HCT116 (cell line): ENCODE results near the gene COQ8B. TPM values are rescaled to one million over a fixed set of nuclear protein-coding genes. Genes with fewer than 3 reads are reported as not detected.
A peak's percentile ranks its signal among the peaks of the same experiment; 100 is the strongest.

Experiments used
- ATAC-seq: fragments of 200-7000 bp; cut with Tn5 transposase; 2 replicates; pipeline ENCODE4 v1.9.1; 2020; ENCODE audit warnings: mild to moderate bottlenecking, moderate library complexity
- BruUV-seq: library from RNA; stranded (reverse); fragments of 400-500 nt; replicated peaks from 2 replicates; lab custom pipeline; 2021; lab: Mats Ljungman, UMichigan
- CTCF ChIA-PET: fragments of 300-600 bp; sonication (Branson Sonifier 250); formaldehyde crosslinking; loops from one replicate; lab custom pipeline; 2021; ENCODE audit warnings: antibody characterized with exemption; lab: Charles Lee
- POLR2A ChIA-PET: fragments of 300-600, 350-600 bp; sonication (Branson Sonifier 250); formaldehyde crosslinking; loops from one replicate; lab custom pipeline; 2021; ENCODE audit warnings: antibody characterized with exemption; lab: Charles Lee
- RAD21 ChIA-PET, 2 experiments: fragments of 300-600 bp; sonication (Branson Sonifier 250); formaldehyde crosslinking; loops; one replicate each; lab custom pipeline; 2023; ENCODE audit warnings: low total read pairs in 2 of 2; ENCODE audit not compliant: uncharacterized antibody in 2 of 2, unreplicated experiment in 2 of 2, low non-redundant PET in 1 of 2; lab: Charles Lee
- DNase-seq: peaks from one replicate; pipeline ENCODE4 v3.0.0-alpha.2; 2010; ENCODE audit warnings: low read depth, low spot score
- H2AFZ ChIP-seq: fragments of 200-600 bp; shearing (Covaris generic), sonication (generic); 2 replicates; pipeline ENCODE4 v1.6.1; 2017; ENCODE audit warnings: low read depth, mixed run types, mixed read lengths, antibody characterized with exemption, low read length; ENCODE audit not compliant: poor library complexity, severe bottlenecking
- H3K27ac ChIP-seq: 2 replicates; pipeline ENCODE4 v1.5.1; 2012; ENCODE audit warnings: low read depth, low read length
- H3K27me3 ChIP-seq: fragments of 200-600 bp; sonication (generic); 2 replicates; pipeline ENCODE4 v1.6.1; 2016; ENCODE audit warnings: mixed run types, low read length, mixed read lengths; ENCODE audit not compliant: insufficient read depth
- H3K36me3 ChIP-seq, 2 experiments: fragments of 200-500 bp in 1 of 2; fragments of 200-600 bp in 1 of 2; sonication (Bioruptor generic) in 1 of 2; sonication (generic) in 1 of 2; 2 replicates each; pipeline versions ENCODE4 v1.5.1 to v1.6.1; 2014 to 2016; ENCODE audit warnings: low read length in 2 of 2, inconsistent platforms in 1 of 2, mixed read lengths in 1 of 2, mixed run types in 1 of 2; ENCODE audit not compliant: insufficient read depth in 2 of 2, control insufficient read depth in 1 of 2
- H3K4me1 ChIP-seq, 2 experiments: fragments of 200-600 bp in 1 of 2; sonication (generic) in 1 of 2; 2 replicates each; pipeline versions ENCODE4 v1.5.1 to v1.6.1; 2012 to 2017; ENCODE audit warnings: low read length in 2 of 2, inconsistent platforms in 1 of 2, mild to moderate bottlenecking in 1 of 2, mixed read lengths in 1 of 2, mixed run types in 1 of 2, moderate library complexity in 1 of 2; ENCODE audit not compliant: insufficient read depth in 2 of 2, control insufficient read depth in 1 of 2
- H3K4me2 ChIP-seq: fragments of 200-600 bp; sonication (generic); 2 replicates; pipeline ENCODE4 v1.6.1; 2017; ENCODE audit warnings: mixed run types, low read length, mixed read lengths
- H3K4me3 ChIP-seq, 2 experiments: fragments of 200-600 bp in 1 of 2; sonication (generic) in 1 of 2; replicated peaks in 1 of 2; 2 replicates each; pipeline ENCODE4 v1.5.1; 2011 to 2016; ENCODE audit warnings: low read length in 2 of 2, control low read depth in 1 of 2, low read depth in 1 of 2, mild to moderate bottlenecking in 1 of 2, mixed read lengths in 1 of 2, mixed run types in 1 of 2
- H3K79me2 ChIP-seq: fragments of 200-600 bp; sonication (generic); 2 replicates; pipeline ENCODE4 v1.6.1; 2017; ENCODE audit warnings: mild to moderate bottlenecking, mixed run types, low read length, moderate library complexity, mixed read lengths; ENCODE audit not compliant: insufficient read depth
- H3K9ac ChIP-seq: fragments of 200-600 bp; sonication (generic); 2 replicates; pipeline ENCODE4 v1.6.1; 2016; ENCODE audit warnings: low read length, mixed read lengths
- H3K9me2 ChIP-seq: fragments of 200-600 bp; sonication (generic), shearing (Covaris generic); 2 replicates; pipeline ENCODE4 v1.6.1; 2017; ENCODE audit warnings: mixed run types, mild to moderate bottlenecking, moderate library complexity; ENCODE audit not compliant: insufficient read depth
- H3K9me3 ChIP-seq, 2 experiments: fragments of 200-500 bp in 1 of 2; fragments of 200-600 bp in 1 of 2; sonication (Bioruptor generic) in 1 of 2; sonication (generic) in 1 of 2; 2 replicates each; pipeline ENCODE4 v1.6.1; 2014 to 2017; ENCODE audit warnings: low read length in 2 of 2, mixed read lengths in 2 of 2, inconsistent platforms in 1 of 2, low read depth in 1 of 2, mild to moderate bottlenecking in 1 of 2, mixed run types in 1 of 2, moderate library complexity in 1 of 2; ENCODE audit not compliant: control insufficient read depth in 1 of 2, insufficient read depth in 1 of 2
- H4K20me1 ChIP-seq: fragments of 200-600 bp; sonication (generic), shearing (Covaris generic); 2 replicates; pipeline ENCODE4 v1.6.1; 2017; ENCODE audit warnings: mixed run types, mild to moderate bottlenecking, moderate library complexity; ENCODE audit not compliant: insufficient read depth
- CBX3 ChIP-seq: IDR thresholded peaks from 2 replicates; pipeline ENCODE4 v1.6.1; 2012; ENCODE audit warnings: low read depth
- CTCF ChIP-seq, 3 experiments: fragments of 200-600 bp in 1 of 3; sonication (generic) in 1 of 3; IDR thresholded peaks in 2 of 3; conservative IDR thresholded peaks in 1 of 3; 2 replicates each; pipeline ENCODE4 v1.5.1; 2012 to 2017; ENCODE audit warnings: low read depth in 2 of 3, low read length in 2 of 3, antibody characterized with exemption in 1 of 3, borderline replicate concordance in 1 of 3, control low read depth in 1 of 3, mild to moderate bottlenecking in 1 of 3, mixed read lengths in 1 of 3, mixed run types in 1 of 3, moderate library complexity in 1 of 3; ENCODE audit not compliant: insufficient read depth in 1 of 3
- EGR1 ChIP-seq: IDR thresholded peaks from 2 replicates; pipeline ENCODE4 v1.6.1; 2012; ENCODE audit warnings: low read depth
- ELF1 ChIP-seq: IDR thresholded peaks from 2 replicates; pipeline ENCODE4 v1.6.1; 2012; ENCODE audit warnings: low read depth, borderline replicate concordance
- EZH2 ChIP-seq: fragments of 200-600 bp; sonication (generic); IDR thresholded peaks from 2 replicates; pipeline ENCODE4 v1.6.1; 2017; ENCODE audit warnings: antibody characterized with exemption, mixed run types
- EZH2phosphoT487 ChIP-seq: fragments of 200-600 bp; IDR thresholded peaks from 2 replicates; pipeline ENCODE4 v1.6.1; 2018; ENCODE audit warnings: antibody characterized with exemption, borderline replicate concordance
- FOSL1 ChIP-seq: IDR thresholded peaks from 2 replicates; pipeline ENCODE4 v1.6.1; 2012; ENCODE audit warnings: low read depth
- JUND ChIP-seq: IDR thresholded peaks from 2 replicates; pipeline ENCODE4 v1.6.1; 2012
- MAX ChIP-seq: IDR thresholded peaks from 2 replicates; pipeline ENCODE4 v1.6.1; 2012
- RAD21 ChIP-seq: IDR thresholded peaks from 2 replicates; pipeline ENCODE4 v1.6.1; 2012; ENCODE audit warnings: low read depth, mild to moderate bottlenecking
- SIN3A ChIP-seq: IDR thresholded peaks from 2 replicates; pipeline ENCODE4 v1.6.1; 2012; ENCODE audit warnings: low read depth
- SP1 ChIP-seq: IDR thresholded peaks from 2 replicates; pipeline ENCODE4 v1.6.1; 2012; ENCODE audit warnings: low read depth
- SRF ChIP-seq: IDR thresholded peaks from 2 replicates; pipeline ENCODE4 v1.6.1; 2012; ENCODE audit warnings: low read depth
- TCF7L2 ChIP-seq: IDR thresholded peaks from 2 replicates; pipeline ENCODE4 v1.7.0; 2011; ENCODE audit warnings: borderline replicate concordance, inconsistent platforms; ENCODE audit not compliant: insufficient read depth, insufficient read length; ENCODE audit errors: extremely low read depth
- YY1 ChIP-seq: IDR thresholded peaks from 2 replicates; pipeline ENCODE4 v1.6.1; 2011; ENCODE audit warnings: low read length, low read depth, moderate library complexity, mild to moderate bottlenecking; ENCODE audit not compliant: insufficient replicate concordance; ENCODE audit errors: extremely low read depth
- ZBTB33 ChIP-seq: IDR thresholded peaks from 2 replicates; pipeline ENCODE4 v1.6.1; 2011; ENCODE audit warnings: mild to moderate bottlenecking, low read length, moderate library complexity; ENCODE audit not compliant: insufficient replicate concordance; ENCODE audit errors: extremely low read depth
- ZFX ChIP-seq: fragments of 450-650 bp; IDR thresholded peaks from 2 replicates; pipeline ENCODE4 v1.6.1; 2017
- intact Hi-C: fragments of 100-400 bp; cut with micrococcal nuclease; formaldehyde crosslinking; loops from 2 replicates; pipeline ENCODE4 v1.10.0; 2022
- total RNA-seq: library from RNA; stranded (reverse); gene quantifications from one replicate; pipeline ENCODE4 v1.2.1, GENCODE V29; 2021; ENCODE audit not compliant: unreplicated experiment
- TF ChIP-seq, protein P1 (sequence below): IDR thresholded peaks from 2 replicates; pipeline ENCODE4 v1.6.1; 2012
- TF ChIP-seq, protein P2 (sequence below): IDR thresholded peaks from 2 replicates; pipeline ENCODE4 v1.6.1; 2012; ENCODE audit warnings: low read depth

Gene COQ8B
- total RNA-seq, 1 experiment from 2014 or later, result 47.1 TPM

DNA sequence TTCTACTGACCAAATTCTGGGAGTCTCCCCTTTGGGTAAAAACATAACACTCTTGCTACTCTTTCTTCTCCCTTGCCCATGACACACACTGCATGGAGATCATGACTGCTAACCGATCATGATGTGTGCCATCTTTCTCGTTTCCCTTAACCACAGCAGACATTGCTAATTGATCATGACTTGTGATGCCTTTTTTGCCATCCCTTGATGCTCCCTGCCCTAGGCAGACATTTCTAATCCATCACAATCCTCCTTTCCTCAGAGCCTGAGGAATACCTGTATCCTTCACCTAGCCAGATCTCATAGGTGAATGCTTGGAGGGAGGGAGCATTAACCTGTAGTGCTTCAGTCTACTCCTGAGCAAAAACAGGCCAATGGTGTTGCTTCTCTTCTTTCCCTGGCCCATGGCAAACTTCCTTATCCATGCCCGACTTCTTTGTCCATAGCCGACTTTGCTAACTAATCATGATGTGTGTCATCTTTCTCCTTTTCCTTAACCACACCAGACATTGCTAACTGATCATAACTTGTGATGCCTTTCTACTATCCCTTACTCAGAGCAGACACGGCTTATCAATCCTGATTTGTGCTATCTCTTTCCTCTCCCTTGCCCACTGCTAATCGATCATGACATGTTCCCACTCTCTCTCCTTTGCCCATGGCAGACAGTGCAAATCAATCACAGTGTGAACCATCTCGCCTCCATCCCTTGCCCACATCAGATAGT is 44.0 kb downstream of the COQ8B start:
- no peaks in the 10 kb centered on the region for H3K27me3 ChIP-seq
- ATAC-seq (no peak), DNase-seq (no peak)
- H3K9me2 ChIP-seq, result no peaks in the 10 kb centered on the region
- RAD21 ChIA-PET, result no interaction called here
- intact Hi-C loops, result no loop called here
- H3K9ac ChIP-seq, result no peak overlapping the region
- no peaks in the 10 kb centered on the region; a peak in 1 of 4 replicates for H3K4me1 ChIP-seq
- H3K9me3 ChIP-seq, result peaks cover 0 to 12% of the 10 kb centered on the region in 2 experiments; a peak in 1 of 4 replicates
- H3K4me3 ChIP-seq, result no peak overlapping the region
- no peaks in the 10 kb centered on the region for H3K79me2 ChIP-seq
- H3K4me2 ChIP-seq, result no peak overlapping the region
- no peaks in the 10 kb centered on the region for H4K20me1 ChIP-seq
- CTCF ChIA-PET, result no interaction called here
- TSS peak; percentile 39 for BruUV-seq
- no peak overlapping the region for H2AFZ ChIP-seq
- POLR2A ChIA-PET, result no interaction called here
- H3K36me3 ChIP-seq, result peaks cover 60 to 70% of the 10 kb centered on the region in 2 experiments
- TF ChIP-seq SRF (no peak), CBX3 (no peak), SP1 (no peak), EZH2 (no peak), JUND (no peak), EZH2phosphoT487 (no peak), EGR1 (no peak), RAD21 (no peak), ZFX (no peak), TCF7L2 (no peak), ELF1 (no peak), MAX (no peak), SIN3A (no peak), CTCF (IDR thresholded peaks at IDR 0.05 in 2 of 3, conservative IDR thresholded peaks at IDR 0.05 in 1 of 3; ENCODE audit: borderline replicate concordance in 1 of 3, insufficient read depth in 1 of 3, low read depth in 2 of 3, low read length in 2 of 3) (no peak), YY1 (no peak), ZBTB33 (no peak), FOSL1 (no peak)
- TF ChIP-seq, protein P1, sequence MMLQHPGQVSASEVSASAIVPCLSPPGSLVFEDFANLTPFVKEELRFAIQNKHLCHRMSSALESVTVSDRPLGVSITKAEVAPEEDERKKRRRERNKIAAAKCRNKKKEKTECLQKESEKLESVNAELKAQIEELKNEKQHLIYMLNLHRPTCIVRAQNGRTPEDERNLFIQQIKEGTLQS, result no peak
- TF ChIP-seq, protein P2, sequence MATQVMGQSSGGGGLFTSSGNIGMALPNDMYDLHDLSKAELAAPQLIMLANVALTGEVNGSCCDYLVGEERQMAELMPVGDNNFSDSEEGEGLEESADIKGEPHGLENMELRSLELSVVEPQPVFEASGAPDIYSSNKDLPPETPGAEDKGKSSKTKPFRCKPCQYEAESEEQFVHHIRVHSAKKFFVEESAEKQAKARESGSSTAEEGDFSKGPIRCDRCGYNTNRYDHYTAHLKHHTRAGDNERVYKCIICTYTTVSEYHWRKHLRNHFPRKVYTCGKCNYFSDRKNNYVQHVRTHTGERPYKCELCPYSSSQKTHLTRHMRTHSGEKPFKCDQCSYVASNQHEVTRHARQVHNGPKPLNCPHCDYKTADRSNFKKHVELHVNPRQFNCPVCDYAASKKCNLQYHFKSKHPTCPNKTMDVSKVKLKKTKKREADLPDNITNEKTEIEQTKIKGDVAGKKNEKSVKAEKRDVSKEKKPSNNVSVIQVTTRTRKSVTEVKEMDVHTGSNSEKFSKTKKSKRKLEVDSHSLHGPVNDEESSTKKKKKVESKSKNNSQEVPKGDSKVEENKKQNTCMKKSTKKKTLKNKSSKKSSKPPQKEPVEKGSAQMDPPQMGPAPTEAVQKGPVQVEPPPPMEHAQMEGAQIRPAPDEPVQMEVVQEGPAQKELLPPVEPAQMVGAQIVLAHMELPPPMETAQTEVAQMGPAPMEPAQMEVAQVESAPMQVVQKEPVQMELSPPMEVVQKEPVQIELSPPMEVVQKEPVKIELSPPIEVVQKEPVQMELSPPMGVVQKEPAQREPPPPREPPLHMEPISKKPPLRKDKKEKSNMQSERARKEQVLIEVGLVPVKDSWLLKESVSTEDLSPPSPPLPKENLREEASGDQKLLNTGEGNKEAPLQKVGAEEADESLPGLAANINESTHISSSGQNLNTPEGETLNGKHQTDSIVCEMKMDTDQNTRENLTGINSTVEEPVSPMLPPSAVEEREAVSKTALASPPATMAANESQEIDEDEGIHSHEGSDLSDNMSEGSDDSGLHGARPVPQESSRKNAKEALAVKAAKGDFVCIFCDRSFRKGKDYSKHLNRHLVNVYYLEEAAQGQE, result no peak
- H3K27ac ChIP-seq, result no peak overlapping the region
